Measurements from ENCODE around the gene TOMM20.
"Not testable (repeated sequence)": the region's sequence is repeated elsewhere in the genome, so short reads cannot be mapped to it uniquely, and the experiment has no call there.

The TOMM20 gene

DNA sequence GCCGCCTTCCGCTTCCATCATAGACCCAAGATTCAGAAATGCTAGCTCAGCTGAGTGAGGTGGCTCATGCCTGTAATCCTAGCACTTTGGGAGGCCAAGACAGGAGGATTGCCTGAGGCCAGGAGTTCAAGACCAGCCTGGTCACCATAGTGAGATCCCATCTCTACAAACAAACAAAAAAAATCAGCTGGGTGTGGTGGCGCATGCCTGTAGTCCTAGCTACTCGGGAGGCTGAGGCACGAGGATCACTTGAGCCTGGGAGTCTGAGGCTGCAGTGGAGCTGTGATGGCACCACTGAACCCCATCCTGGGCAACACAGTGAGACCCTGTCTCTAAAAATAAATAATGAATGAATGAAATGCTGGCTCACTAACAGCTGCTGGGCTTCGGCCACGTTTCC lies 39.7 kb downstream of the TOMM20 start:
- Histone ChIP-seq H3K4me1 (peaks cover 0 to 19% (median 15%) of the 10 kb centered on the region in 4 donors), H3K27me3 (no peaks in the 10 kb centered on the region), H3K9me3 (no peaks in the 10 kb centered on the region), H3K36me3 (no peaks in the 10 kb centered on the region), H3K27ac (no peak overlapping the region), H3K4me3 (no peak overlapping the region)
- no peak for DNase-seq
- intact Hi-C loops (cut with DNase I; ENCODE audit: low total_unique reads), result no loop called here
- TF ChIP-seq, protein P1, sequence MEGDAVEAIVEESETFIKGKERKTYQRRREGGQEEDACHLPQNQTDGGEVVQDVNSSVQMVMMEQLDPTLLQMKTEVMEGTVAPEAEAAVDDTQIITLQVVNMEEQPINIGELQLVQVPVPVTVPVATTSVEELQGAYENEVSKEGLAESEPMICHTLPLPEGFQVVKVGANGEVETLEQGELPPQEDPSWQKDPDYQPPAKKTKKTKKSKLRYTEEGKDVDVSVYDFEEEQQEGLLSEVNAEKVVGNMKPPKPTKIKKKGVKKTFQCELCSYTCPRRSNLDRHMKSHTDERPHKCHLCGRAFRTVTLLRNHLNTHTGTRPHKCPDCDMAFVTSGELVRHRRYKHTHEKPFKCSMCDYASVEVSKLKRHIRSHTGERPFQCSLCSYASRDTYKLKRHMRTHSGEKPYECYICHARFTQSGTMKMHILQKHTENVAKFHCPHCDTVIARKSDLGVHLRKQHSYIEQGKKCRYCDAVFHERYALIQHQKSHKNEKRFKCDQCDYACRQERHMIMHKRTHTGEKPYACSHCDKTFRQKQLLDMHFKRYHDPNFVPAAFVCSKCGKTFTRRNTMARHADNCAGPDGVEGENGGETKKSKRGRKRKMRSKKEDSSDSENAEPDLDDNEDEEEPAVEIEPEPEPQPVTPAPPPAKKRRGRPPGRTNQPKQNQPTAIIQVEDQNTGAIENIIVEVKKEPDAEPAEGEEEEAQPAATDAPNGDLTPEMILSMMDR (IDR thresholded peaks at IDR 0.05), result no peak

DNA sequence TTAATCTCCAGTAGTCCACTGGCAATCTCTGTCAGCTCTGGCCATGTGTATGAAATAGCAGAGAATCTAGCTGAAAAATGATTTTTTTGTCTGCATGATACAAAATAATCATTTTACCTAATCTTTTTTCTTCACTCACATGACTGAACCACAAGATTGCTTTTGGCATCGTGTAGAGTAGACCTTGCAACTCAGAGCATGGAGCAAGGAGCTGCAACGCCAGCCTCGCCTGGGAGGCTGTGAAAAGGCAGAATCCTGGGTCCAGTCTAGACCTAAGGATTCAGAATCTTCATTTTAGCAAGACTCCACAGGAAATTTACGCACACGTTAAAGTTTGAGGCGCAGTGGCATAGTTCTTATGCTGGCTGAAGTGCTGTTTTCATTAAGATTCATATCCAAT lies 40.2 kb downstream of the TOMM20 start:
- H3K27ac ChIP-seq, result no peak overlapping the region
- TF ChIP-seq, protein P1 (IDR thresholded peaks at IDR 0.05), result no peak
- H3K9me3 ChIP-seq, result no peaks in the 10 kb centered on the region
- DNase-seq, result no peak
- intact Hi-C loops (cut with DNase I; ENCODE audit: low total_unique reads), result no loop called here
- peaks cover 0 to 19% (median 15%) of the 10 kb centered on the region in 4 donors for H3K4me1 ChIP-seq
- H3K4me3 ChIP-seq, result no peak overlapping the region
- no peaks in the 10 kb centered on the region for H3K27me3 ChIP-seq
- no peaks in the 10 kb centered on the region for H3K36me3 ChIP-seq

DNA sequence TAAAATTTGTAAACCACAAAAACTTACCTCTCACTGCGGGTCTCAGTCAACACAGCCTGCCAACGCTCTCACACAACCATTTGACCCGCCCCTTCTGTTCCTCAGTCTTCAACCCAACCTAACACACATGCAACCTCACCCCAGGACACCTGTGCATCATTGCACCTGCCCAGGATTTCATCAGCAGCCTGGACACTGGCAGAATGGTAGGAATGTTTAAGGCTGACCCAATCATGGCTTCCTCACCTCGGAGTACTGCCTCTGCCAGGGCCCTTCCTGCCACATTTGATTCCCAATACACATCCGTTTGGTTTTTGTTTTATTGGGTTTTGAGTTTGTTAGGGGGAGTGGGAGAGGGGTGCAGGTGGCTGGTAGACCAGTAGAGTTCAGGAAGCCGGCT lies 40.7 kb downstream of the TOMM20 start:
- no peaks in the 10 kb centered on the region for H3K27me3 ChIP-seq
- DNase-seq, result no peak
- no peaks in the 10 kb centered on the region for H3K9me3 ChIP-seq
- no peak overlapping the region for H3K4me3 ChIP-seq
- no peaks in the 10 kb centered on the region for H3K36me3 ChIP-seq
- intact Hi-C loops (cut with DNase I; ENCODE audit: low total_unique reads), result no loop called here
- H3K27ac ChIP-seq, result no peak overlapping the region
- TF ChIP-seq, protein P1 (IDR thresholded peaks at IDR 0.05), result no peak
- H3K4me1 ChIP-seq, result peaks cover 0 to 19% (median 16%) of the 10 kb centered on the region in 4 donors

DNA sequence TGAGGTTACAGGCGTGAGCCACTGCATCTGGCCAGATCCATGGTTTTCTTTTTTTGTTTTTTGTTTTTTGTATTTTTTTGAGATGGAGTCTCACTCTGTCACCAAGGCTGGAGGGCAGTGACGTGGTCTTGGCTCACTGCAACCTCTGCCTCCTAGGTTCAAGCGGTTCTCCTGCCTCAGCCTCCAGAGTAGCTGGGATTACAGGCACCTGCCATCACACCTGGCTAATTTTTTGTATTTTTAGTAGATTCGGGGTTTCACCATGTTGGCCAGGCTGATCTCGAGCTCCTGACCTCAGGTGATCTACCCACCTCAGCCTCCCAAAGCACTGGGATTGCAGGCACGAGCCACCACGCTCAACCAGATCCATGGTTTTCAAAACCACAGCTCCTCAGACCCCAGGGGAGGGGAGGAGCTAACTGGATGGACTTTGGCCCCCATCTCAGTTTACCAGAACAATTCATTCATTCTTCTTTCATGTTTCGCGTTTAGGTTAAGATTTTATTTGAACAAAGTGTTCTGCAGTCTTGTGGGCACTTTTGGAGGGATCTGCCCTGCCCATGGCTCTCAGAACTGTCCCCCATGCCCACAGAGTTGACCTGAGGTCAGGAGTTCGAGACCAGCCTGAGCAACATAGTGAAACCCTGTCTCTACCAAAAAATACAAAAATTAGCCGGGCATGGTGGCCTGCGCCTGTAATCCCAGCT lies 43.1 kb downstream of the TOMM20 start:
- peaks cover 0 to 29% (median 23%) of the 10 kb centered on the region in 4 donors for H3K4me1 ChIP-seq
- intact Hi-C loops (cut with DNase I; ENCODE audit: low total_unique reads), result loop anchor here (2.0 kb wide), 1 partner anchor 587 kb away; no protein-coding TSS in a partner anchor
- not testable (repeated sequence) for H3K27me3 ChIP-seq, H3K4me3 ChIP-seq, H3K36me3 ChIP-seq, H3K9me3 ChIP-seq, H3K27ac ChIP-seq
- peak in 1 of 2 donors; percentile 31 for DNase-seq

DNA sequence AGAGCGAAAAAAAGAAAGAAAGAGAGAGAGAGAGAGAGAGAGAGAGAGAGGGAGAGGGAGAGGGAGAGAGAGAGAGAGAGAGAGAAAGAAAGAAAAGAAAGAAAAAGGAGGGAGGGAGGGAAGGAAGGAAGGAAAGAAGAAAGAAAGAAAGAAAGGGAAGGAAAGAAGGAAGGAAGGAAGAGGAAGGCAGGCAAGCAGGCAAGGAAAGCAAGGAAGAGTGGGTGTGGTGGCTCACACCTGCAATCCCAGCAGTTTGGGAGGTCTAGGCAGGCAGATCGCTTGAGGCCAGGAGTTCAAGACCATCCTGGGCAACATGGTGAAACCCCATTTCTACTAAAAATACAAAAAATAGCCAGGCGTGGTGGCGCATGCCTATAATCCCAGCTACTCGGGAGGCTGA lies 47.8 kb downstream of the TOMM20 start:
- not testable (repeated sequence) for H3K36me3 ChIP-seq, H3K9me3 ChIP-seq, H3K27me3 ChIP-seq, DNase-seq, H3K4me3 ChIP-seq
- Histone ChIP-seq H3K4me1 (peaks cover 0 to 60% (median 48%) of the 10 kb centered on the region in 4 donors), H3K27ac (peak overlapping the region in 1 of 2 donors; percentile 87)
- intact Hi-C loops (cut with DNase I; ENCODE audit: low total_unique reads), result loop anchor here (5.0 kb wide), 3 partner anchors 93 to 468 kb away; partner anchors contain the start of gene IRF2BP2

DNA sequence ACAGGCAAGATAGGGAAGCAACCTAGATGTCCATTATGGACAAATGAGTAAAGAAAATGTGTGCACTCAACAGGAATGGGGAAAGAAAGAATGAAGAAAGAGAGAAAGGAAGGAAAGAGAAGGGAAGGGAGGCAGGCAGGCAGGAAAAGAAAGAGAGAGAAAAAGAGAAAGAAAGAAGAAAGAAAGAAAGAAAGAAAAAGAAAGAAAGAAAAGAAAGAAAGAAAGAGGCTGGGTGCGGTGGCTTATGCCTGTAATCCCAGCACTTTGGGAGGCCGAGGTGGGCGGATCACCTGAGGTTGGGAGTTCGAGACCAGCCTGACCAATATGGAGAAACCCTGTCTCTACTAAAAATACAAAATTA lies 48.4 kb downstream of the TOMM20 start:
- H3K27ac ChIP-seq, result peak overlapping the region; percentile 14 to 47
- not testable (repeated sequence) for H3K4me3 ChIP-seq, H3K36me3 ChIP-seq, H3K9me3 ChIP-seq, H3K27me3 ChIP-seq, DNase-seq
- intact Hi-C loops (cut with DNase I; ENCODE audit: low total_unique reads), result loop anchor here (5.0 kb wide), 3 partner anchors 93 to 468 kb away; partner anchors contain the start of gene IRF2BP2
- H3K4me1 ChIP-seq, result peaks cover 0 to 65% (median 52%) of the 10 kb centered on the region in 4 donors

DNA sequence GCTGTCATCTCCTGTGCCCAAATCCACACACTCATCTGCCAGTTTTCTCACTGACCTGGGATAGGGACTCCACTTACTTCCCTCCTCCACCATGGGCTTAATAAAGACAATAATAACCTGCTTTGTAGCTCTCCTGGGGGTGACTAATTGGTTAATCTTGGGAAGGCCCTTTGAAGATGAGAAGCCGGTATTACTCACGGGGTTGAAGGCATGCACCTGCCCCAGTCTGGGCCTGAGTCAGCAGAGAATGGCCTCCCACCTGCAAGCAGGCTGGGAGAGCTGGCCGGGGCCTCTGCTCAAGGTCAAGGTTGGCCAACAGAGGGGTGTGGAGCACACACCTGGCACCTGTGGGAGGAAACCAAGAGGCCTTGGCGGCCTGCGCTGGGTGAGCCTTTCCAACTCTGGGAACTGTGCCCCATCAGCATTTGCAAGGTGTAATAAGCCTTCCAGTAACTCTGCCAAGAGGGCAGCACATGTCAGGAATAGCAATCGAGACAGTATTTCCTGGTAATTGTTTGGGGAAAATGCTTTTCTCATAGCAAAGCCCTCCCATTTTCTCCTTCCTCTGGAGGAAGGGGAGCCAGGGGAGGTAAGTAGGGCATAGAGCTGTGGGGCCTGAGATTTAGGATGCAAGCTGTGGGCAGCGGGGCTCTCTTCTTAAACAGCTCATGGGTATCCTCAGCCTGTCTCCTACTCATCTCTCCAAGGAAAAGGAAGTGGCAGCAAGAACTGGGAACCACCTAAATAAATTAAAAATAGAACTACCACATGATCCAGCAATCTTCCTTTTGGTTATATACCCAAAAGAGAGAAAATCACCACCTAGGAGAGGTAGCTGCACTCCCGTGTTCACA lies 49.0 kb downstream of the TOMM20 start:
- no peaks in the 10 kb centered on the region for H3K9me3 ChIP-seq
- no peaks in the 10 kb centered on the region for H3K27me3 ChIP-seq
- DNase-seq, result no peak
- intact Hi-C loops (cut with DNase I; ENCODE audit: low total_unique reads), result loop anchor here (5.0 kb wide), 3 partner anchors 92 to 467 kb away; partner anchors contain the start of gene IRF2BP2
- H3K4me3 ChIP-seq, result no peak overlapping the region
- H3K4me1 ChIP-seq, result peaks cover 0 to 71% (median 58%) of the 10 kb centered on the region in 4 donors
- peak overlapping the region; percentile 14 to 47 for H3K27ac ChIP-seq
- TF ChIP-seq, protein P1 (IDR thresholded peaks at IDR 0.05), result no peak
- no peaks in the 10 kb centered on the region for H3K36me3 ChIP-seq
